Pancreas (tissue), 10 donors: ENCODE measurements around the gene KCNK2. TPM values are rescaled to one million over a fixed set of nuclear protein-coding genes. Genes with fewer than 3 reads are reported as not detected.

Experiments used
- ATAC-seq, 4 donors: fragments of 200-7000 bp; cut with Tn5 transposase; one replicate each; pipeline versions ENCODE4 v1.8.0 to v1.9.1; 2020; ENCODE audit warnings: mild to moderate bottlenecking in 4 of 4, moderate library complexity in 4 of 4
- DNase-seq, 6 donors: peaks; one replicate each; pipeline ENCODE4 v3.0.0-alpha.2; 2020
- FAIRE-seq: peaks from 2 replicates; lab custom pipeline; 2012; peaks lifted over from hg19 to GRCh38; lab: Jason Lieb, UNC
- H3K27ac ChIP-seq, 4 donors: fragments of 200-600 bp; sonication (generic); 1 replicate in 3 of 4; 2 replicates in 1 of 4; pipeline versions ENCODE4 v1.5.0 to v1.8.0; 2020
- H3K27me3 ChIP-seq, 4 donors: fragments of 200-600 bp; one replicate each; pipeline ENCODE4 v1.8.0; 2021
- H3K36me3 ChIP-seq, 3 donors: fragments of 200-600 bp; sonication (generic) in 1 of 3; one replicate each; pipeline versions ENCODE4 v1.5.0 to v1.8.0; 2020 to 2021
- H3K4me1 ChIP-seq, 3 donors: fragments of 200-600 bp; one replicate each; pipeline ENCODE4 v1.8.0; 2021
- H3K4me3 ChIP-seq, 4 donors: fragments of 200-600 bp; sonication (generic) in 2 of 4; one replicate each; pipeline versions ENCODE4 v1.5.0 to v1.8.0; 2020 to 2021
- H3K9me3 ChIP-seq, 4 donors: fragments of 200-600 bp; one replicate each; pipeline ENCODE4 v1.8.0; 2021
- CTCF ChIP-seq, 4 donors: fragments of 200-600 bp; sonication (generic) in 3 of 4; IDR thresholded peaks; one replicate each; pipeline versions ENCODE4 v1.5.0 to v1.8.0; 2021; ENCODE audit warnings: antibody characterized with exemption in 4 of 4
- WGBS, 2 donors: extraction: QIAGEN DNeasy Blood & Tissue Kit; methylation state at CpG; one replicate each; pipeline ENCODE4 v1.1.7; 2013; 5-methylcytosine and 5-hydroxymethylcytosine counted together
- intact Hi-C, 3 donors: fragments of 100-400 bp; cut with DNase I; formaldehyde crosslinking; loops; one replicate each; pipeline versions ENCODE4 v1.11.1 to v1.14.2; 2022
- polyA plus RNA-seq, 2 donors: library from polyadenylated mRNA; stranded (reverse); fragments of 200-250 nt; gene quantifications; one replicate each; pipeline ENCODE4 v1.2.3, GENCODE V29; 2013
- total RNA-seq, 6 donors: library from RNA; stranded (reverse); fragmentation: NEBNext Ultra II Directional in 4 of 6; extraction: Animal tissue kit (Norgen Biotek cat#: 25700) in 4 of 6; gene quantifications; one replicate each; pipeline versions ENCODE4 v1.2.1 to v1.2.4, GENCODE V29; 2021 to 2023
- donor health status: healthy with polysubstance abuse.
- donor health status: DM: no; HTN: no; CAD: no; lungs with moderate emphysema.
- donor health status: DM: no; HTN: no; CAD: no.
- donor health status: control.
- donor health status: control.
- donor health status: Bipolar disorder and iron deficiency.
- donor health status: DM: yes; HTN: yes; CAD: no.
- donor health status: DM: no; HTN: no; CAD: no.
- donor health status: DM: no; HTN: no; CAD: no.
- donor health status: DM: yes; HTN: yes; CAD: no.

Gene KCNK2
- total and polyA plus RNA-seq, 8 donors, result 0.12 to 2.4 (median 0.57) TPM

GRCh38 chr1:215273838-215274516 lies 191.4 kb downstream of the KCNK2 start:
- no peak for TF ChIP-seq CTCF (IDR thresholded peaks at IDR 0.05)
- Histone ChIP-seq H3K27ac (no peak overlapping the region), H3K4me3 (no peak overlapping the region), H3K36me3 (no peaks in the 10 kb centered on the region), H3K9me3 (no peaks in the 10 kb centered on the region), H3K4me1 (no peaks in the 10 kb centered on the region), H3K27me3 (no peaks in the 10 kb centered on the region)
- no peak for DNase-seq
- 36 to 53% methylated on average over 5 of the region's 5 CpGs for WGBS, 2 donors
- no peak for ATAC-seq
- no peak for FAIRE-seq
- intact Hi-C loops, result no loop called here

GRCh38 chr1:215276582-215276981 lies 194.0 kb downstream of the KCNK2 start:
- intact Hi-C loops, result no loop called here
- H3K36me3 ChIP-seq, result no peaks in the 10 kb centered on the region
- FAIRE-seq, result no peak
- no peaks in the 10 kb centered on the region for H3K4me1 ChIP-seq
- no peaks in the 10 kb centered on the region for H3K9me3 ChIP-seq
- H3K27me3 ChIP-seq, result no peaks in the 10 kb centered on the region
- TF ChIP-seq CTCF (IDR thresholded peaks at IDR 0.05), result no peak
- WGBS, 2 donors, result 40 to 57% methylated on average over 1 of the region's 1 CpG
- no peak overlapping the region for H3K4me3 ChIP-seq
- DNase-seq, result no peak
- no peak for ATAC-seq
- no peak overlapping the region for H3K27ac ChIP-seq

- FAIRE-seq, result no peak
Observed at GRCh38 chr1:215277532-215277931, 195.0 kb downstream of the KCNK2 start.

GRCh38 chr1:215279682-215280081 lies 197.1 kb downstream of the KCNK2 start:
- no peaks in the 10 kb centered on the region for H3K9me3 ChIP-seq
- ATAC-seq (no peak), FAIRE-seq (no peak), DNase-seq (no peak)
- intact Hi-C loops, result no loop called here
- no peak overlapping the region for H3K4me3 ChIP-seq
- no peaks in the 10 kb centered on the region for H3K36me3 ChIP-seq
- no peak for TF ChIP-seq CTCF (IDR thresholded peaks at IDR 0.05)
- no peaks in the 10 kb centered on the region for H3K4me1 ChIP-seq
- no peak overlapping the region for H3K27ac ChIP-seq
- H3K27me3 ChIP-seq, result no peaks in the 10 kb centered on the region
- 50 to 51% methylated on average over 3 of the region's 3 CpGs for WGBS, 2 donors

More at GRCh38 chr1:215277532-215277931, 195.0 kb downstream of the KCNK2 start:
- TF ChIP-seq CTCF (IDR thresholded peaks at IDR 0.05), result no peak
- intact Hi-C loops, result no loop called here
- no peaks in the 10 kb centered on the region for H3K27me3 ChIP-seq
- WGBS, 2 donors, result 21 to 43% methylated on average over 2 of the region's 2 CpGs
- H3K36me3 ChIP-seq, result no peaks in the 10 kb centered on the region
- H3K4me1 ChIP-seq, result no peaks in the 10 kb centered on the region
- H3K9me3 ChIP-seq, result no peaks in the 10 kb centered on the region
- no peak for DNase-seq
- no peak overlapping the region for H3K27ac ChIP-seq
- no peak overlapping the region for H3K4me3 ChIP-seq
- no peak for ATAC-seq

GRCh38 chr1:215282557-215282956 lies 200.0 kb downstream of the KCNK2 start:
- no peak overlapping the region for H3K27ac ChIP-seq
- no peaks in the 10 kb centered on the region for H3K36me3 ChIP-seq
- WGBS, 2 donors, result 67 to 78% methylated on average over 3 of the region's 3 CpGs
- no peak for TF ChIP-seq CTCF (IDR thresholded peaks at IDR 0.05)
- no peak for FAIRE-seq
- no peaks in the 10 kb centered on the region for H3K9me3 ChIP-seq
- no peaks in the 10 kb centered on the region for H3K27me3 ChIP-seq
- no peak for ATAC-seq
- no peak overlapping the region for H3K4me3 ChIP-seq
- H3K4me1 ChIP-seq, result no peaks in the 10 kb centered on the region
- intact Hi-C loops, result no loop called here
- no peak for DNase-seq
